SK-MEL-5 (cell line): ENCODE data around the gene TRAPPC4. TPM values are rescaled to one million over a fixed set of nuclear protein-coding genes. Genes with fewer than 3 reads are reported as not detected.
A peak's percentile ranks its signal among the peaks of the same experiment; 100 is the strongest.
"Not testable (repeated sequence)": the region's sequence is repeated elsewhere in the genome, so short reads cannot be mapped to it uniquely, and the experiment has no call there.

Experiments used
- DNase-seq: peaks from one replicate; pipeline ENCODE4 v3.0.0-alpha.2; 2016; ENCODE audit warnings: low read depth, low spot score
- in situ Hi-C: cut with HindIII; loops from 2 replicates; pipeline ENCODE4 v1.10.0; 2016; ENCODE audit warnings: low sequenced_read_pairs, high pct_unique_total_duplicates, low pct_unique_long_range_greater_than_20kb
- total RNA-seq: library from RNA; depleted of rRNA; stranded (reverse); fragments of >200 nt; shearing (Covaris generic); gene quantifications from 2 replicates; pipeline ENCODE4 v1.2.3, GENCODE V29; 2014

Gene TRAPPC4
- total RNA-seq, 1 experiment from 2014 or later, result 65.5 TPM

DNA sequence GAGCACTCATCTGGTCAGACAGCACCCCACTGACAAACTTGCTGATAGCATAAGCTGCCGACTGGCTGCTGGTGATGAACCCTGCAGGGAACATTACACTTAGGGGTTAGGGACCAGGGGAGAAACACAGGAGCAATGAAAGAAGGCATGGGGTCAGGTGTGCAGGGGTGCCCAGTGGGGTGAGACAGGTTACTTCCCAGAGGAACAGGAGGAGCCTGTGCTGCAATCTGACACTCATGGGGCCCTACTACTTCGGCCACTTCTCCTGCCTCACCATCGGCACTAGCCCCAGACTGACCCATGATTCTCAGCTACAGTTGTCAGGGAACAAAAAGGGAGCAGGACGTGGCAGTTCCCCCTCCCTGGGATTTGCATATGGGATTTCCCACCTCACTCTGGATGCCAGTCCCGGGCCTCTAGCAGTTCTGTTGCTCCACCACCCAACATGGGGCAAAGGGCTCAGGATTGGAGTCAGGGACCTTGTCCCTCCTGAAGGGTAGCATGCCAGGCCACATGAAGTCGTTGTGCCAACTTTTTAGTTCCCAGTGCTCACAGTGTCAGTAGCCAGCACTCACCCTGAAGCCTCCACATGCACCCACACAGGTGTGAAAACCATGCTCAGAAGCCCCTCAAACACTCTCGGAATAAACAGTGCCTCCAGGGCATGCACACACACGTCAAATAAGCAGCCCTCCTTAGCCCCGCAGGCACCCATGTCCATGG, 9.9 kb downstream of the TRAPPC4 start:
- in situ Hi-C loops, result no loop called here
- DNase-seq, result no peak

DNA sequence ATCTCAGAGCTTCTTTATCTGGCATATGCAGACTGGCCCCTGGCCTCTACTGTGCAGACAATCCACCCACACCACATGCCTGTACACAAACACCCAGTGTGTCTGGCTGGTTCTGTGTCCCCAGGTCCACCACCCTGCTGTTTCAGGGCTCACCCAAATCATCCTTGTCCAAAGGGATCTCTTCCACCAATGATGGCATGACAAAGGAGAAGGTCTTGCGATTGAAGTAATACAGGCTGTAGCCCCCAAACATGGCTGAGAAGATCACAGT, 10.4 kb downstream of the TRAPPC4 start:
- no peak for DNase-seq
- in situ Hi-C loops, result no loop called here

DNA sequence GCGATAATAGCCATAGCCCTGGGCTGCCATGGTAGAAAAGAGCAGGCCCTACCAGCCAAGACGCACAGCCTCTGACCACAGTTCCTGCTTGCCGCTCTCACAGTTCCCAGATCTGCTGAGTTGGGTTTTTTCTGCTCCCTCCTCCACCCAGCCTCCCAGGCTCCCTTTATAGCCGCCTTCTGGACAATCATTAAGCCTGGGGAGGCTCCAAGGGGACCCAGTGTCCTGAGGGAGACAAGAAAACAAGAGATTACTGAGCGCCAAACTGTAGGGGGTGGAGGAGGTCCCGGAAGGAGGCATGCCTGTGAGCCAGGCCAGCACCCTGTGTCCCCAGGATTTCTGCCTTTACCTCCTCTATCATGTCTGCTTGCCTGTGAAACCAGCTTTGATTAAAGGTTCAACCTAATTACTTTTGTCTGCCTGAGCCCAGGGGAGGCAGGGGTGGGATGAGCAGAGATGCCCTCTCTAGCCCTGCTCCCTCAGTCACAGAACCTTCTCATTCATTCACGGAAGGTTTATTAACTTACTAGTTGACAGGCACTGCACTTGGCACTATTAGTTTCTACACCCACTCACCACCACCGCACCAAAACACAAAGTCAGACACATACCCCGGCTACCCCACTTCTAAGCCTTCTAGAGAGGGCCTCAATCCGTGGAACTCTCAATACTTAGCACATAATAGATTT, 10.9 kb downstream of the TRAPPC4 start:
- DNase-seq, result no peak
- in situ Hi-C loops, result no loop called here

DNA sequence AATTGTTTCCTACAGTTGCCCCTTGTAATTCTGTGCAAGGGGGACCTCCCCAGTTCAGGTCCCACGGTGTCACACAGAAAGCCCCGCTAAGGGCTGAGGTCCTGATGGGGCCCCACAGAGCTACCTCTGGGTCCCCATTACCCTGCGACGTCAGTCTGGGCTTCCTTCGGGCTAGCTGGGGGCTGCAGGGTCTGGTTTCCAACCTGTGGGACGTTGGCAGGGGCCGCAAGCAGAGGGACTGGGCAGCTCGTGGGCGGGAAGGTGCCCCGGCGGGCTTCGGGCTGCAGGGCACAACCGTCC, 11.4 kb downstream of the TRAPPC4 start:
- in situ Hi-C loops, result no loop called here
- no peak for DNase-seq

DNA sequence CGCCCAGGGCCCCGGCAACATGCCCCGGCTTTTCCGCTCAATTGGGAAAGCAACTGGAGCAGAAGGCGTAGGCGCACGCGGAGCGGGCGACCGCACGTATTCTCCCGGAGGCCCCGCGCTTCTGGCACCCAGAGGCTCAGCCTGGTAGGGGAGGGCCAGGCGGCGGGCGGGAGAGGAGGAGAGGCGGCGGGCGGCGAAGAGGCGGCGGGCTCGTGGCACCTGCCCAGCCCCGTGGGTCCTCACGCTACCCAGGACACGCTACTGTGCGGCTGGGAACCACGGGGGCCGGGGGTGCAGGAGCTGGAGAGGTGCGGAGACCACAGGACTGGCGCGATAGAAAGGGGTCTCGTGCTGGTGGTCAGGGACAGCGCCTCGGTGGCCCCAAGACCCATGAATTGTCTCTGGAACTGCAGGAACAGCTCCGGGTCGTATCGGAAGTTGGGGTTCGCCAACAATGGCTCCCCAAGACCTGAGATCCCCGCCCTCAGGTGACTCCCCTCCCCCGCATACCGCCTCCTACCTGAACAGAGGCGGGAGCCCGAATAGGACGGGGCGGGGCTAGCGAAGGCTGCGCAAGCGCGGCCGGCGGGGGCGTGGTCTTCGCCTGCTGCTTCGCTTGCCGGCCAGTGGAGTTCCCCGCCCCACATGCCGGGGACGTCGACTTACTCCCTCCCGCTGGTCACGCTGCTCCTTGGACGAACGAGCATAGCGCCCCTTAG, 11.9 kb downstream of the TRAPPC4 start, which contains the start of gene SLC37A4:
TSS of gene SLC37A4 (minus strand) at position 549 of the 719 bp plus-strand sequence.
- in situ Hi-C loops, result no loop called here
- DNase-seq, result peak; percentile 95

DNA sequence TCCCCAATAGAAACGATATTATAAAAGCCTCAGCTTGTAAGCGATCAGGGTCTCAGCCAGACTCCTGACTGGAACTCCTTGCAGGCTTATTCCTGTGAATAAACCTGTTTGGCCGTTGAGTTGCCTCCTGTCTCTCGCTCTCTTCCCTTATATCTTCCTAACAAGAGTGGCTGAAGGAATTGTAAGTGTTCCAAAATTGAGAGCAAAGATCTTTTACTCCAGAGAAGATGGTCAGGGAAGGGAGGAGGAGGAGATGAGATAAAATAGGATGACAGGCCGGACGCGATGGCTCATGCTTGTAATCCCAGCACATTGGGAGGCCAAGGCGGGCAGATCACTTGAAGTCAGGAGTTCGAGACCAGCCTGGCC, 13.3 kb downstream of the TRAPPC4 start:
- in situ Hi-C loops, result no loop called here
- DNase-seq, result no peak

DNA sequence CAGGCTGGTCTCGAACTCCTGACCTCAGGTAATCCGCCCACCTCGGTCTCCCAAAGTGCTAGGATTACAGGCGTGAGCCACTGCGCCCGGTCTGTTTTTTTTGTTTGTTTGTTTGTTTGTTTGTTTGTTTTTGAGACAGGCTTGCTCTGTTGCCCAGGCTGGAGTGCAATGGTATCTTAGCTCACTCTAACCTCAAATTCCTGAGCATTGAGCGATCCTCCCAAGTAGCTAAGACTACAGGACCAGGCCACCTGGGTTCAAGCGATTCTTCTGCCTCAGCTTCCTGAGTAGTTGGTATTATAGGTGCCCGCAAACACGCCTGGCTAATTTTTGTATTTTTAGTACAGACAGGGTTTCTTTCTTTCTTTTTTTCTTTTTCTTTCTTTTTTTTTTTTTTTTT, 14.9 kb downstream of the TRAPPC4 start:
- in situ Hi-C loops, DNase-seq: not testable (repeated sequence)

DNA sequence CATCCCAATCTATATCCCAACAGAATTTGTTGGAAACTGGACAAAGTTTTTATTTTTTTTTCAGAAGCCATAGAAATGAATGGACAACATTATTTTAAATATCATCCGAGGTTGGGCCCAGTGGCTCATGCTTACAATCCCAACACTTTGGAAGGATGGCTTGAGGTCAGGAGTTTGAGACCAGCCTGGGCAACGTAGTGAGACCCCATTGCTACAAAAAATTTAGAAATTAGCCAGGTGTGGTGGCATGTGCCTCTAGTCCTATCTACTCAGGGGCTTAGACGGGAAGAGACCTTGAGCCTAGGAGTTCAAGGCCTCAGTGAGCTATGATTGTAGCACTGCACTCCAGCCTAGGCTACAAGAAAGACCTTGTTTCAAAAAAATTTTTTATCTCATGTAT, 16.2 kb downstream of the TRAPPC4 start:
- in situ Hi-C loops, result no loop called here
- DNase-seq, result no peak

DNA sequence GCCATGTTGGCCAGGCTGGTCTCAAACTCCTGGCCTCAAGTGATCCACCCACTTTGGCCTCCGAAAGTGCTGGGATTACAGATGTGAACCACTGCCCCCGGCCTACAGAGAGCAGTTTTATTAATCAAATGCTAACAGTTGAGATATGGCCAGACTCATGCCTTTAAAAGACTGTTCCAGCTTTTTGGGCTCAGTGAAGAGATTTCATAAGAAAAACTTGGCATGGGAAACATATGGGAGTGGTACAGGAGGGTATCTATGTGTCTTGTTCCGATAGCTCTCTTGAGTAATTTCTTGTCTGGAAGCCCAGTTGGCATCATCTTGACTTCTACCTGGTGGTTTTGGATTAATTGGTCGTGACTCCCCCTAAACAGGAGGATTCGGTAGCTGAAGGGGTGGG, 20.3 kb downstream of the TRAPPC4 start:
- no peak for DNase-seq
- in situ Hi-C loops, result no loop called here

DNA sequence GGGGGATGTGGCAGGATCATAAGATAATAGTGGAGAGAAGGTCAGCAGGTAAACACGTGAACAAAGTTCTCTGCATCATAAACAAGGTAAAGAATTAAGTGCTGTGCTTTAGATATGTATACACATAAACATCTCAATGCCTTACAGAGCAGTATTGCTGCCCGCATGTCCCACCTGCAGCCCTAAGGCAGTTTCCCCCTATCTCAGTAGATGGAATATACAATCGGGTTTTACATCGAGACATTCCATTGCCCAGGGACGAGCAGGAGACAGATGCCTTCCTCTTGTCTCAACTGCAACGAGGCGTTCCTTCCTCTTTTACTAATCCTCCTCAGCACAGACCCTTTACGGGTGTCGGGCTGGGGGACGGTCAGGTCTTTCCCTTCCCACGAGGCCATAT, 20.9 kb downstream of the TRAPPC4 start:
- in situ Hi-C loops, DNase-seq: not testable (repeated sequence)

DNA sequence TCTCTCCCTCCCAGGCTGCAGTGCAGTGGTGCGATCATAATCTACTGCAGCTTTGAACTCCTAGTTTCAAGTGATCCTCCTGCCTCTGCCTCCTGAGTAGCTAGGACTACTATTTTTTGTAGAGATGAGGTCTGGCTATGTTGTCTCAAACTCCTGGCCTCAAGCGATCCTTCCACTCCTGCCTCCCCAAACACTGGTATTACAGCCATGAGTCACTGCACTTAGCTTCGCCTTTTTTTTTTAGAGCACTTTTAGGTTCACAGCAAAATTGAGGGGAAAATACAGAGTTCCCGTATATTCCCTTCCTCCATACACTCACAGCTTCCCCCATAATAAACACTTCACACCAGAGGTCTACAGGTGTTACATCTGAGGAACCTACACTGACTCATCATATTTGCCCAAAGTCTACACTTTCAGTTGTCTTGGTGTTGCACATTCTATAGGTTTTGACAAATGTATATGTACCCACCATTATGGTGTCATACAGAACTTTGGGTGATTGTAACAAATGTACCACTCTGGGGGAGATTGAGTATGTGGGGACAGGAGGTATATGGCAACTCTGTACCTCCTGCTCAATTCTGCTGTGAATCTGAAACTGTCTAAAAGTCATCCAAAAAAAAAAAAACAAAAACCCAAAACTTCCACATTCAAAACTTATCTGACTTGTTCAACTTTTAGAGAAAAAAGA, 23.4 kb downstream of the TRAPPC4 start:
- in situ Hi-C loops, result no loop called here
- DNase-seq, result no peak

DNA sequence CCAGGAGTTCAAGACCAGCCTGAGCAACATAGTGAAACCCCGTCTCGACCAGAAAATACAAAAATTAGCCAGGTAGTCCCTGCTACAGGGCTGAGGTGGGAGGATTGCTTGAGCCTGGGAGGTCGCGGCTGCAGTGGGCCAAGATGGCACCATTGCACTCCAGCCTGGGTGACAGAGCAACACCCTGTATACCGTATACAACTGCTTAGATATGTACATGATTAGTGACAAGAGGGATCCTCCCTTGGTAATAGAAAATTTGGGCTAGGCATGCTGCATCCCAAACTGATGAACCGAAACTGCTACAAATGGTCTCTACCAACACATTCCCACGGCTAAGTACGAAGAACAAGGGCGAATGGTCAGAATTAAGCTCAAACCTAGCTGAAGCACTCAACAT, 24.4 kb downstream of the TRAPPC4 start:
- DNase-seq, result no peak

DNA sequence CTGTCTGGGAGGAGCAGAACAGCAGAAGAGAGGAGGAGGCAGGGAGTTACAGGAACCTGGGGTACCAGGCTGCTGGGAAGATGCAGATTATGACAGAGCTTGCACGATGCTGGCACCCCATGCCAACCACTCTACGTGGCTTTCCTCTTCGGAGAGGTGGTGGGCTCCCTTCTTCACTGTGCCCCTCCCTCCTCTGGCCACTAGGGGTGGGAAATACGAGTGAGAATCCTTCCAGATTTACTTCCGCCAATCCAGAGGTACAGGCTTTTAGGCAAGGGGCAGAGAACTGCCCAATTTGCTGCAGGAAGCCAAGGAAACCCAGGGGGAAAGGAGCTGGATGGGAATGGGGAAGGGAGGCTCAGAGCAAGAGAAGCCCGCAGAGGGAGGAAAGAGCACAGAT, 26.1 kb downstream of the TRAPPC4 start:
- no peak for DNase-seq
- in situ Hi-C loops, result no loop called here

More for the DNA sequence above, 24.4 kb downstream of the TRAPPC4 start:
- in situ Hi-C loops, result no loop called here

DNA sequence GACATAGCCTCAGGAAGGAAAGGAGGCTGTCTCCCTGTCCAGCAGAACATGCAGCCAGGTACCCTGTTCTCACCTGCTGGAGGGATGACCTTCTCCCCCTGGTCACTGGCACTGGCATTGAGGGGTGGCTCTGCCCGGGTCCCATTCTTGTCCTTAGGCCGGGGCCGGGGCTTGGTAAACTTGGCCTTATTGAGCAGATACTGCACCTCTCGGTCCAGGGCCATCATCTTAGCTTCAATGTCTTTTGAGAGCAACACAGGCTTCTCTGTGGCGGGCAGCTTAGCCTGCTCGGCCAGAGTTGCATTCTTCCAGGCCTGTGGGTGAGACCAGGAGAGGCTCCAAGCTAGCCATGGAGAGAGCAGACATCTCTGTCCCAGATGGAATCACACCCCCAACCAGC, 27.9 kb downstream of the TRAPPC4 start:
- DNase-seq, result no peak
- in situ Hi-C loops, result no loop called here

DNA sequence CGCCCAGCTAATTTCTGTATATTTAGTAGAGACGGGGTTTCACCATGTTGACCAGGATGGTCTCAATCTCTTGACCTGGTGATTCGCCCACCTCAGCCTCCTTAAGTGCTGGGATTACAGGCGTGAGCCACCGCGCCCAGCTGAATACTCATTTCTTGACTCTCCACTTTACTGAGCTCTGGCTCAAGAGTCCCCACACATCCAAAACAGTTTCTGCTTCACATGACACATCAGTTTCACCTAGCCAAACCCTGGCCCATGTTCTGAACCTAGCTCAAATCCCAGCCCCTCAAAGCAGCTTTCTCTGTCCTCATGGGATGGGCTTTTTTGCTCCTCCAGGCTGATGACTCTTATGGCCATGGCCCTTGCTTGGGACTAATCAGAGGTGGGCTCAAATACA, 28.6 kb downstream of the TRAPPC4 start:
- in situ Hi-C loops, result no loop called here

DNA sequence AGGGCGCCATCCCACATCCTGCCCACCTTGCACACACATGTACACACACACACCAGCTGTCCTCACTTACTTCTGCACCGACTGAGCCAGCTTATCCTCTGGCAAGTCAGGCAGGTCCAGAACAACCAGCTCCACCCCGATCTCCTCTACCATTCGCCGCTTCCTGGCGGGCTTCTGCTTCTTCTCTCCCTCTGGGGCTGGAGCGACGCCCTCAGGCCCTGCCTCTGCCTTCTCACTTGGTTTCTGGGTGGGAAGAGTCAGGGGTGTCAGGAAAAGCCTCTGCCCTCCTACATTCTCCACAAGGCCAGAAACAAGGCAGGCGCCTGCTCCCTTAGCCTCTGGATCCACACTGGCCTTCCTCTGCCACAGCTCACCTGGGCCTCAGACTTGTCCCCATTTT, 30.1 kb downstream of the TRAPPC4 start:
- in situ Hi-C loops, result no loop called here
- DNase-seq, result no peak

More for the DNA sequence above, 28.6 kb downstream of the TRAPPC4 start:
- no peak for DNase-seq

DNA sequence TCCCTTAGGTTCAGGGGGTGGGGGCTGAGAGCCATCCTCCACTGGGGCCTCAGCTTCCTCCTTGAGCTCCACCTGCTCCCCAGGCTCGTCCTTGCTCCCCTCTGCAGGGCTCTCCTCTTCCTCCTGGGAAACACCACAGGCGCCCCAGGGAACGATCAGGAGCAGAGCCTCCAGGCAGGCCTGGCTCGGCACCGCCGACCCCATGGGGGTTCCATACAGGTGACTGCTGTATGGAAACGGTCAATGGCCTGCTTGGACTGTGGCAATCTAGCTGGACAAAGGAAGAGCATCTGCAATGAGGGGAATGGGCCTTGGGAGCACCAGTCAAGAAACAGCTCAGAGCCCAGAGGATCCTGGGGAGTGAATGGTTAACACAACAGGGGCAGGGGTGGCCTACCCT, 30.5 kb downstream of the TRAPPC4 start:
- in situ Hi-C loops, result no loop called here
- no peak for DNase-seq

DNA sequence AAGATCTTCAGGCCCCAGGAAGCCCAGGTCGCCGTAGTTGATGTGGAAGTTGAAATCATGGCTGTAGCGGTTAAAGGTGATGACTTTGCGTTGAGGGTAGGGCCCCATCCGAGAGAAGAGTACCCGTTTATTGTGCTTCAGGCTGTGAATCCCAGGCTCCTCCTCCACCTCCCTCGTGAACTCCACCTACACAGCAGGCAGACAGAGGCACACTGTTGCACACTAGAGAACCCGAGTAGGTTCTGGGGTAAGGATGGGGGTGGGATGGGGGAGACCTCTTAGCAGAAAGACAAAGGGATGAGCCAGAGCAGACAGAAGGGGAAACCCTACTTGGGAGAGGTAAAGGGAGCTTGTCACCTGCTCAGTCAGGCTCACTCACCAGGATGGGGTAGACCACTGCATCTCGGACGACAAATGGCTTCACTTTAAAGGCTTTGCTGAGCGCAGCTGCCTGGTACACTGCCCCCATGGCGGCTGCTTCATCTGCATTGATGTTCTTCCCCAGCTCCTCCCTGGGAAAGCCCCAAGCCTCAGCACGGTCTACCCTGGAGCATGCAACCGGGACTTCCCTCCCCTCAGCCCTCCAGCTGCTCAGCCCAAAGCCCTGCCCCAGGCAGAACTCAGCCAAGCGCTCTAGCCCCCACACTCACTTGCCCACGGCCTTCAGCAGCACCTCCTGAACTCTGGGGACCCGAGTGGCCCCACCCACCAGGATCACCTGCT, 33.0 kb downstream of the TRAPPC4 start:
- in situ Hi-C loops, result no loop called here
- no peak for DNase-seq
